ENCODE measurements around the gene PCNX2. TPM values are rescaled to one million over a fixed set of nuclear protein-coding genes. Genes with fewer than 3 reads are reported as not detected.
A peak's percentile ranks its signal among the peaks of the same experiment; 100 is the strongest.

PCNX2 gene
- total RNA-seq, 3 donors from 2014 or later: 15.1 to 17.3 (median 15.3) TPM

DNA sequence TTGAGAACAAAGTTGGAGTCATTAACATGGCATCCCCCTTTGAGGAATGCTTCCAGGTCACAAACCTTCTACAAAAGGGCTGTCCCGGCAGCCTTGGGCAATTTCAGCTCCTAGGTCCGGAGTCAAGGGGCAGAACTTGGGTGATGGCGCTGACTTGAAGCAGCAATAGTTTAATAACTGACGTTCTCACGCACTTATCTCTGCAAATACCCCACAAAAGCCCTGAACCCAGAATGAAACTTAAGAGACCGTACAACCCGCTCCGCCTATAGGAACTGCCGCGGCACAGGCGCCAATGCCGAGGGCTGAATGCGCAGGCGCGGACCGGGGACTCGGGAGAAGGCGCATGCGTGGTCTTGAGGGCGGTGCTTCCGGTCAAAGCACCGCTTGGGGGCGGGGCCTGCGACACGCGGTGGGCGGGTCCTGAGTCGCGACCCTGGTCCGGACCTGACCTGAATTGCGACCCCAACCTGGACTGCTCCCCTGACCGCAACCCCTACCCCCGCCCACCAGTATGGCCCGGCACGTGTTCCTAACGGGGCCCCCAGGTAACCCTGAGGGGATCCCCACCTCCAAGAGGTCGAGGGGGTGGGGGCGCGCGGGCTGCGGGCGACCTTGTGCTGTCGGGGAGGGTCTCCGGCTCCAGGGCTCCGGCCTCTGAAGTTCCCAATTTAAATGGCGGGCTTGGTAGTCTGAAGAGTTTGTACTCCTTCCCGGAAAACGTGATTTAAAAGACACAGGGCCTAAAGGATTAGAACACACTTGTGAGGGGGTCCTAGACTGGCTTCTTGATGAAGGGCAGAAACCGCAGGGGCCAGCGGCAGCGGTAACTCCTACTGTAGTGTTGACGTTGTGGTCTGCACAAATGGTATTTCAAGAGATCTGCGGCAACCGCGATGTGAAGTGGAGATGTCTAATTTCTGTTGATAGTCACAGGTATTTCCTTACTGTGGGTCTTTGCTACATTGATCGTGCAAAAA, 345.0 kb downstream of the PCNX2 start, which contains the start of gene NTPCR:
Gene NTPCR (plus strand): TSS at position 415 of the 980 bp plus-strand sequence. CDS start 100 bp downstream, at position 515.
- H3K4me3 Mint-ChIP-seq: peak within 1 kb of the TSS; percentile 95
- H3K4me1 Mint-ChIP-seq (ENCODE audit: low read depth): peaks cover 29% of the 10 kb centered on the region
- ATAC-seq: peak; percentile 87
- peaks cover 2% of the 10 kb centered on the region for H3K36me3 Mint-ChIP-seq (ENCODE audit: insufficient read depth)
- peak; percentile 96 for DNase-seq
- no peaks in the 10 kb centered on the region for H3K27me3 Mint-ChIP-seq (ENCODE audit: low read depth)
- H3K9me3 Mint-ChIP-seq: no peaks in the 10 kb centered on the region

GRCh38 chr1:232949636-232950196, 345.8 kb downstream of the PCNX2 start:
- no peak for DNase-seq
- peaks cover 2% of the 10 kb centered on the region for H3K36me3 Mint-ChIP-seq (ENCODE audit: insufficient read depth)
- peak overlapping the region; percentile 95 for H3K4me3 Mint-ChIP-seq
- no peak for ATAC-seq
- peaks cover 33% of the 10 kb centered on the region for H3K4me1 Mint-ChIP-seq (ENCODE audit: low read depth)
- no peaks in the 10 kb centered on the region for H3K27me3 Mint-ChIP-seq (ENCODE audit: low read depth)
- H3K9me3 Mint-ChIP-seq: no peaks in the 10 kb centered on the region

DNA sequence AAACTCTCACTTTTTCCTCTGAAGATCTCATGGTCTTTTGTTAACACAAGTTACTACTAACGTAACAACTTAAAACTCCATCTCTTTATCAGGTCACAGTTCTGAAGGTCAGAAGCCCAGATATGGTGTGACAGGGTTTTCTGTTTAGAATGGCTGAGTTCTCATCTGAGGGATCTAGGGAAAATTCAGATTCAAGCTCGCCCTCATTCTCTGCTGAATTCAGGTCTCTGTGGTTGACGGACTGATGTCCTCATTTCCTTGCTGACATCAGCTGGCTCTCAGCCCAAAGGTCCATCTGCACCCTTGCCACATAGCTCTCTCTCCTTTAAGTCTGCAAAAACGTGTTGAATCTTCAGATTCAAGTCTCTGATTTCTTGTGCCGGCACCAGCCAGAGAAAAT, 351.2 kb downstream of the PCNX2 start:
- Mint-ChIP-seq H3K36me3 (ENCODE audit: insufficient read depth) (no peaks in the 10 kb centered on the region), H3K9me3 (no peaks in the 10 kb centered on the region), H3K4me3 (peak overlapping the region; percentile 20), H3K27me3 (ENCODE audit: low read depth) (no peaks in the 10 kb centered on the region), H3K4me1 (ENCODE audit: low read depth) (peaks cover 23% of the 10 kb centered on the region)
- ATAC-seq (no peak), DNase-seq (no peak)

DNA sequence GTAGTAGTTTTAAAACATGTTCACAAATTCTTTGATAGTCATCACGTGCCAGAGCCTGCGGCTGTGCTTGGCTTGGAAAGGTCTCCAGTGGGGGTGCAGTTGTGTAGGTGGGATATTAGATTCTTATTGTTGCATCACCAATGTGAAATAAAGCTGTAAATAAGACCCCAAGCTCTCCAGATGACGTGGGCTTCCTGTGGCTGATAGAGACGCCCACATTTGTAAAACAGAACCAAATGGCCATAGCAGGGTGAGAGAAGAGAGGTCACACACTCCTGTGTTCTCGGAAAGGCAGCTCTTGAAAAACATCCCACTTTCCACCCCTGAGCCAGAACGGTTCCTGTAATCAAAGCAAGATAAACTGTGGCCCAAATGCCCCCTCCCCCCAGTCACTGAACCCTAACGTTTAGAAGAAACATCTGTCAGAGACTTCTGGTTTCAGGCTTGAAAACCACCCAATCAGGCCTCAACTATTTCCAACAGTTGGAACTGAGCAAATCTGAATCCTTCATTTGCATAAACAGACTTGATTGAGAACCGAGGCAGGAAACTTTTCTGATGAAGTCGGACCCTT, 351.8 kb downstream of the PCNX2 start:
- Mint-ChIP-seq H3K36me3 (ENCODE audit: insufficient read depth) (no peaks in the 10 kb centered on the region), H3K27me3 (ENCODE audit: low read depth) (no peaks in the 10 kb centered on the region), H3K4me3 (peak overlapping the region; percentile 21), H3K9me3 (no peaks in the 10 kb centered on the region), H3K4me1 (ENCODE audit: low read depth) (peaks cover 23% of the 10 kb centered on the region)
- DNase-seq: peak; percentile 14
- peak; percentile 30 to 58 for ATAC-seq

DNA sequence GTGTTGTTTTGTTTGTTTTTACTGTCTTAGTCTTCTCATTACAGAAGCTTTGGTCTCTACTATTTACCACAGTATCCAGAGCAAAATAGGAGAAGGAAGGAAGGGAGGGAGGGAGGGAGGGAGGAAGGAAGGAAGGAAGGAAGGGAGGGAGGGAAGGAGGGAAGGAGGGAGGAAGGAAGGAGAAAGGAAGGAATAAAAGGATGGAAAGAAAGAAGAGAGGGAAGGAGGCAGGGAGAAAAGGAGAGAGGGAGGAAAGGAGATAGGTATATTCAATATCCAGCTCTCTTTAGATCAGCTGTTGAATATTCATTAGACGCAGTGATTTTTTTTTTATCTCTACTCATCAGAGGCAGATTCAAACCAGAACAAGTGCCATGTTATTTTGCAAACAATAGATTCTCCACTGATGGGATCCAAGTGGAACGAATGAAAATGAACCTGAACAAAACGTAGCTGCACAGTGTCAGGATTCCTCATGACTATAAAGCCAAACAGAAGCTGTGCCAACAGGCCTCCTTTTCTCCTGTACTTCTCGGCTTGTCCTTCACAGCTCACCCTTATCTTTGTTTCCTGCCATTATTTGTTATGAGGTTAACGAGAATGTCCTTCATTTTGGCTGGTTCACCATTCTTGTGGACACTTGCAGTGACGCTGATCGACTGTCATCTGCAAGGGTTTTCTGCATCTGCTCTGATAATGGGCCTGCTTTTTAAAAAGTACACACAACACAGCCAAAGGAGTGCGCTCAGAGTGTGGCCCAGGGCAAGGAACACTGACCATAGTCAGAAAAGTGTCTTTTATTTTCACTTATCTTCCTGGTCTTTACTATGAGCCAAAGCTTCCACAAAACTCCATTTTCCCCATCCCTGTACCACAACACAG, 352.9 kb downstream of the PCNX2 start:
- no peak for ATAC-seq
- no peak for DNase-seq
- no peaks in the 10 kb centered on the region for H3K36me3 Mint-ChIP-seq (ENCODE audit: insufficient read depth)
- H3K4me3 Mint-ChIP-seq: no peak overlapping the region
- H3K27me3 Mint-ChIP-seq (ENCODE audit: low read depth): no peaks in the 10 kb centered on the region
- H3K9me3 Mint-ChIP-seq: no peaks in the 10 kb centered on the region
- H3K4me1 Mint-ChIP-seq (ENCODE audit: low read depth): peaks cover 23% of the 10 kb centered on the region

GRCh38 chr1:232940262-232940661, 355.3 kb downstream of the PCNX2 start:
- Mint-ChIP-seq H3K4me3 (no peak overlapping the region), H3K36me3 (ENCODE audit: insufficient read depth) (no peaks in the 10 kb centered on the region), H3K4me1 (ENCODE audit: low read depth) (peaks cover 23% of the 10 kb centered on the region), H3K9me3 (no peaks in the 10 kb centered on the region), H3K27me3 (ENCODE audit: low read depth) (no peaks in the 10 kb centered on the region)
- no peak for DNase-seq
- ATAC-seq: no peak

GRCh38 chr1:232939748-232940147, 355.8 kb downstream of the PCNX2 start:
- H3K4me1 Mint-ChIP-seq (ENCODE audit: low read depth): peaks cover 19% of the 10 kb centered on the region
- ATAC-seq (no peak), DNase-seq (no peak)
- no peaks in the 10 kb centered on the region for H3K9me3 Mint-ChIP-seq
- H3K27me3 Mint-ChIP-seq (ENCODE audit: low read depth): no peaks in the 10 kb centered on the region
- H3K4me3 Mint-ChIP-seq: no peak overlapping the region
- no peaks in the 10 kb centered on the region for H3K36me3 Mint-ChIP-seq (ENCODE audit: insufficient read depth)

GRCh38 chr1:232938926-232939325, 356.6 kb downstream of the PCNX2 start:
- DNase-seq (no peak), ATAC-seq (no peak)
- Mint-ChIP-seq H3K36me3 (ENCODE audit: insufficient read depth) (no peaks in the 10 kb centered on the region), H3K4me3 (no peak overlapping the region), H3K9me3 (no peaks in the 10 kb centered on the region), H3K4me1 (ENCODE audit: low read depth) (peaks cover 12% of the 10 kb centered on the region), H3K27me3 (ENCODE audit: low read depth) (no peaks in the 10 kb centered on the region)

- H3K27me3 Mint-ChIP-seq (ENCODE audit: low read depth): no peaks in the 10 kb centered on the region
- no peaks in the 10 kb centered on the region for H3K36me3 Mint-ChIP-seq (ENCODE audit: insufficient read depth)
- DNase-seq (no peak), ATAC-seq (no peak)
- H3K4me1 Mint-ChIP-seq (ENCODE audit: low read depth): peaks cover 1% of the 10 kb centered on the region
- no peaks in the 10 kb centered on the region for H3K9me3 Mint-ChIP-seq
- H3K4me3 Mint-ChIP-seq: no peak overlapping the region
Measured at GRCh38 chr1:232937741-232938375, 357.7 kb downstream of the PCNX2 start.

DNA sequence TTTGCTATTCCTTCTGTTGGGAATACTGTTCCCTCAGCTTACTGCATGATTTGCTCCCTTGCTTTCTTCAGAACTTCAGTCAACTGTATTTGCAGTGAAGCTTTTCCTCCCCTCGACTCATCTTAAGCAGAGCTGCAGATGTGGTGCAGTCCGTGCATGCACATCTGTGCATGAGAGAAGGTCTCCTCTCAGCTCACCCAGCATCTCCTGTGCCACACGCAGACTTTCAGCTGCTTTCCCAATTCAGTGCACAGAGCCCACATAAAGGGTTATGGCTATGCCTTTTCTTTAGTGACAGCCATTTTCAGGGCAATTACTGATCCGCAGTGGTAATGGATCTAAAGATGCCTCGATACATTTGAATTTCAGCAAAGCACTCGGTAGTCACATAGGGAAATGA, 358.6 kb downstream of the PCNX2 start:
- H3K9me3 Mint-ChIP-seq: no peaks in the 10 kb centered on the region
- DNase-seq (no peak), ATAC-seq (no peak)
- no peaks in the 10 kb centered on the region for H3K4me1 Mint-ChIP-seq (ENCODE audit: low read depth)
- no peaks in the 10 kb centered on the region for H3K36me3 Mint-ChIP-seq (ENCODE audit: insufficient read depth)
- H3K27me3 Mint-ChIP-seq (ENCODE audit: low read depth): no peaks in the 10 kb centered on the region
- H3K4me3 Mint-ChIP-seq: no peak overlapping the region

Other genes with a start within 250 kb of the PCNX2 start
- 1 to 10 TPM; 1.0 to 1.1 (median 1.0) TPM for gene MAP3K21, start 32.0 kb upstream of the PCNX2 start, total RNA-seq

All from activated T-cell treated with anti-CD3 and anti-CD28 coated beads, Interleukin-2, amount 50 U/mL, for 4 hours (primary cell).